SK-N-SH (cell line): ENCODE measurements around the gene SFMBT2.

Source experiments
- EZH2phosphoT487 ChIP-seq: fragments of 200-600 bp; sonication (generic); IDR thresholded peaks from 2 replicates; pipeline ENCODE4 v1.6.1; 2017; ENCODE audit warnings: low read depth, mixed run types, mild to moderate bottlenecking, antibody characterized with exemption, moderate library complexity, borderline replicate concordance
- MAX ChIP-seq: IDR thresholded peaks from 2 replicates; pipeline ENCODE4 v1.4.0; 2012; ENCODE audit warnings: low read depth
- MEF2A ChIP-seq: IDR thresholded peaks from 2 replicates; pipeline ENCODE4 v1.4.0; 2012; ENCODE audit warnings: low read depth, borderline replicate concordance
- POLR2AphosphoS5 ChIP-seq: IDR thresholded peaks from 2 replicates; pipeline ENCODE4 v1.6.1; 2012; ENCODE audit warnings: low read depth, low read length
- SMC3 ChIP-seq: IDR thresholded peaks from 2 replicates; pipeline ENCODE4 v1.6.1; 2012; ENCODE audit warnings: low read depth, low read length, improper control_type of control experiment
- TF ChIP-seq, protein P1 (sequence below): fragments of 150-350 bp; IDR thresholded peaks from 2 replicates; pipeline ENCODE4 v1.6.1; 2017; ENCODE audit warnings: antibody characterized with exemption, low read length, low read depth, borderline replicate concordance
- TF ChIP-seq, protein P2 (sequence below): fragments of 200-600 bp; sonication (generic); IDR thresholded peaks from 2 replicates; pipeline ENCODE4 v1.6.1; 2017; ENCODE audit warnings: antibody characterized with exemption, mild to moderate bottlenecking, moderate library complexity
- TF ChIP-seq, protein P3 (sequence below): IDR thresholded peaks from 2 replicates; pipeline ENCODE4; 2012
- TF ChIP-seq, protein P4 (sequence below): IDR thresholded peaks from 2 replicates; pipeline ENCODE4 v1.4.0; 2012; ENCODE audit warnings: low read depth, borderline replicate concordance
- TF ChIP-seq, protein P5 (sequence below): IDR thresholded peaks from 2 replicates; pipeline ENCODE4 v1.6.1; 2012; ENCODE audit warnings: mild to moderate bottlenecking, low read depth, low read length, moderate library complexity

DNA sequence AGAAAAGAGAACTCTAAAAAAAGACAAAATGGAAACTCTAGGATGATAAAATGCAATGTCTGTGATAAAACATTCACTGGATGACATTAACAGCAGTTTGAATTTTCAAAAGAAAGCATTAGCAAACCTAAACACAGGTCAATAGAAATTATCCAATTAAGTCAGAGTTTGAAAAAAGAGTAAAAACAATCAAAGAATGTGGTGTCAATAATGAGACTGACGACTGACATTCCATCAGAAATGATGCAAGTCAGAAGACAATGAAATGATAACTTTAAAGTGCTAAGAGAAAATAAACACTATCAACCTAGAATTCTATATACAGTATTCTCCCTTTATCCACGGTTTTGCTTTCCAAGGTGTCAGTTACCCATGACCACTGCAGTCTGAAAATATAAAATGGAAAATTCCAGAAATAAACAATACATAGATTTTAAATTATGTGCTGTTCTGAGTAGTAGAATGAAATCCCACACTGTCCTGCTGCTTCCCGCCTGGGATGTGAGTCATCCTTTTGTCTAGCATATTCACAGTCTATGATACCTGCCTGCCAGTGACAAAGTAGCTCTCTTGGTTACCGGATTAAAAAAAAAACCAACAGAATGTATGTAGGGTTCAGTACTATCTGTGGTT lies 38.3 kb upstream of the SFMBT2 start:
- TF ChIP-seq MAX (no peak), POLR2AphosphoS5 (no peak), MEF2A (no peak), EZH2phosphoT487 (no peak), SMC3 (no peak)
- TF ChIP-seq, protein P1, sequence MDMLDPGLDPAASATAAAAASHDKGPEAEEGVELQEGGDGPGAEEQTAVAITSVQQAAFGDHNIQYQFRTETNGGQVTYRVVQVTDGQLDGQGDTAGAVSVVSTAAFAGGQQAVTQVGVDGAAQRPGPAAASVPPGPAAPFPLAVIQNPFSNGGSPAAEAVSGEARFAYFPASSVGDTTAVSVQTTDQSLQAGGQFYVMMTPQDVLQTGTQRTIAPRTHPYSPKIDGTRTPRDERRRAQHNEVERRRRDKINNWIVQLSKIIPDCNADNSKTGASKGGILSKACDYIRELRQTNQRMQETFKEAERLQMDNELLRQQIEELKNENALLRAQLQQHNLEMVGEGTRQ, result no peak
- TF ChIP-seq, protein P2, sequence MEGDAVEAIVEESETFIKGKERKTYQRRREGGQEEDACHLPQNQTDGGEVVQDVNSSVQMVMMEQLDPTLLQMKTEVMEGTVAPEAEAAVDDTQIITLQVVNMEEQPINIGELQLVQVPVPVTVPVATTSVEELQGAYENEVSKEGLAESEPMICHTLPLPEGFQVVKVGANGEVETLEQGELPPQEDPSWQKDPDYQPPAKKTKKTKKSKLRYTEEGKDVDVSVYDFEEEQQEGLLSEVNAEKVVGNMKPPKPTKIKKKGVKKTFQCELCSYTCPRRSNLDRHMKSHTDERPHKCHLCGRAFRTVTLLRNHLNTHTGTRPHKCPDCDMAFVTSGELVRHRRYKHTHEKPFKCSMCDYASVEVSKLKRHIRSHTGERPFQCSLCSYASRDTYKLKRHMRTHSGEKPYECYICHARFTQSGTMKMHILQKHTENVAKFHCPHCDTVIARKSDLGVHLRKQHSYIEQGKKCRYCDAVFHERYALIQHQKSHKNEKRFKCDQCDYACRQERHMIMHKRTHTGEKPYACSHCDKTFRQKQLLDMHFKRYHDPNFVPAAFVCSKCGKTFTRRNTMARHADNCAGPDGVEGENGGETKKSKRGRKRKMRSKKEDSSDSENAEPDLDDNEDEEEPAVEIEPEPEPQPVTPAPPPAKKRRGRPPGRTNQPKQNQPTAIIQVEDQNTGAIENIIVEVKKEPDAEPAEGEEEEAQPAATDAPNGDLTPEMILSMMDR, result no peak
- TF ChIP-seq, protein P3, sequence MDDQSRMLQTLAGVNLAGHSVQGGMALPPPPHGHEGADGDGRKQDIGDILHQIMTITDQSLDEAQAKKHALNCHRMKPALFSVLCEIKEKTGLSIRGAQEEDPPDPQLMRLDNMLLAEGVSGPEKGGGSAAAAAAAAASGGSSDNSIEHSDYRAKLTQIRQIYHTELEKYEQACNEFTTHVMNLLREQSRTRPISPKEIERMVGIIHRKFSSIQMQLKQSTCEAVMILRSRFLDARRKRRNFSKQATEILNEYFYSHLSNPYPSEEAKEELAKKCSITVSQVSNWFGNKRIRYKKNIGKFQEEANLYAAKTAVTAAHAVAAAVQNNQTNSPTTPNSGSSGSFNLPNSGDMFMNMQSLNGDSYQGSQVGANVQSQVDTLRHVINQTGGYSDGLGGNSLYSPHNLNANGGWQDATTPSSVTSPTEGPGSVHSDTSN, result no peak
- TF ChIP-seq, protein P4, sequence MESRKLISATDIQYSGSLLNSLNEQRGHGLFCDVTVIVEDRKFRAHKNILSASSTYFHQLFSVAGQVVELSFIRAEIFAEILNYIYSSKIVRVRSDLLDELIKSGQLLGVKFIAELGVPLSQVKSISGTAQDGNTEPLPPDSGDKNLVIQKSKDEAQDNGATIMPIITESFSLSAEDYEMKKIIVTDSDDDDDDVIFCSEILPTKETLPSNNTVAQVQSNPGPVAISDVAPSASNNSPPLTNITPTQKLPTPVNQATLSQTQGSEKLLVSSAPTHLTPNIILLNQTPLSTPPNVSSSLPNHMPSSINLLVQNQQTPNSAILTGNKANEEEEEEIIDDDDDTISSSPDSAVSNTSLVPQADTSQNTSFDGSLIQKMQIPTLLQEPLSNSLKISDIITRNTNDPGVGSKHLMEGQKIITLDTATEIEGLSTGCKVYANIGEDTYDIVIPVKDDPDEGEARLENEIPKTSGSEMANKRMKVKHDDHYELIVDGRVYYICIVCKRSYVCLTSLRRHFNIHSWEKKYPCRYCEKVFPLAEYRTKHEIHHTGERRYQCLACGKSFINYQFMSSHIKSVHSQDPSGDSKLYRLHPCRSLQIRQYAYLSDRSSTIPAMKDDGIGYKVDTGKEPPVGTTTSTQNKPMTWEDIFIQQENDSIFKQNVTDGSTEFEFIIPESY, result no peak
- TF ChIP-seq, protein P5, sequence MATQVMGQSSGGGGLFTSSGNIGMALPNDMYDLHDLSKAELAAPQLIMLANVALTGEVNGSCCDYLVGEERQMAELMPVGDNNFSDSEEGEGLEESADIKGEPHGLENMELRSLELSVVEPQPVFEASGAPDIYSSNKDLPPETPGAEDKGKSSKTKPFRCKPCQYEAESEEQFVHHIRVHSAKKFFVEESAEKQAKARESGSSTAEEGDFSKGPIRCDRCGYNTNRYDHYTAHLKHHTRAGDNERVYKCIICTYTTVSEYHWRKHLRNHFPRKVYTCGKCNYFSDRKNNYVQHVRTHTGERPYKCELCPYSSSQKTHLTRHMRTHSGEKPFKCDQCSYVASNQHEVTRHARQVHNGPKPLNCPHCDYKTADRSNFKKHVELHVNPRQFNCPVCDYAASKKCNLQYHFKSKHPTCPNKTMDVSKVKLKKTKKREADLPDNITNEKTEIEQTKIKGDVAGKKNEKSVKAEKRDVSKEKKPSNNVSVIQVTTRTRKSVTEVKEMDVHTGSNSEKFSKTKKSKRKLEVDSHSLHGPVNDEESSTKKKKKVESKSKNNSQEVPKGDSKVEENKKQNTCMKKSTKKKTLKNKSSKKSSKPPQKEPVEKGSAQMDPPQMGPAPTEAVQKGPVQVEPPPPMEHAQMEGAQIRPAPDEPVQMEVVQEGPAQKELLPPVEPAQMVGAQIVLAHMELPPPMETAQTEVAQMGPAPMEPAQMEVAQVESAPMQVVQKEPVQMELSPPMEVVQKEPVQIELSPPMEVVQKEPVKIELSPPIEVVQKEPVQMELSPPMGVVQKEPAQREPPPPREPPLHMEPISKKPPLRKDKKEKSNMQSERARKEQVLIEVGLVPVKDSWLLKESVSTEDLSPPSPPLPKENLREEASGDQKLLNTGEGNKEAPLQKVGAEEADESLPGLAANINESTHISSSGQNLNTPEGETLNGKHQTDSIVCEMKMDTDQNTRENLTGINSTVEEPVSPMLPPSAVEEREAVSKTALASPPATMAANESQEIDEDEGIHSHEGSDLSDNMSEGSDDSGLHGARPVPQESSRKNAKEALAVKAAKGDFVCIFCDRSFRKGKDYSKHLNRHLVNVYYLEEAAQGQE, result no peak
